H1 (cell line): ENCODE data around the gene SHISA6. TPM values are rescaled to one million over a fixed set of nuclear protein-coding genes. Genes with fewer than 3 reads are reported as not detected.
A peak's percentile ranks its signal among the peaks of the same experiment; 100 is the strongest.

Experiments
- BCL11A ChIP-seq, 2 experiments: IDR thresholded peaks; one replicate each; pipeline ENCODE4 v1.6.1; 2011; ENCODE audit warnings: low read depth in 2 of 2, low read length in 2 of 2, mild to moderate bottlenecking in 2 of 2
- E2F6 ChIP-seq: IDR thresholded peaks from 2 replicates; pipeline ENCODE4 v1.6.1; 2012; ENCODE audit warnings: inconsistent platforms
- KDM1A ChIP-seq: fragments of 200-600, 300-600 bp; sonication (generic); IDR thresholded peaks from 2 replicates; pipeline ENCODE4 v1.7.1; 2016; ENCODE audit warnings: mild to moderate bottlenecking, low read length, borderline replicate concordance
- NRF1 ChIP-seq: IDR thresholded peaks from 2 replicates; pipeline ENCODE4 v1.6.1; 2011; ENCODE audit warnings: mild to moderate bottlenecking, low read depth, low read length, improper control_type of control experiment
- PHF8 ChIP-seq: fragments of 200-600 bp; sonication (generic); conservative IDR thresholded peaks from 2 replicates; pipeline ENCODE4 v1.7.1; 2012; ENCODE audit warnings: low read depth, mild to moderate bottlenecking, inconsistent platforms, low read length, moderate library complexity
- POLR2A ChIP-seq, 2 experiments: IDR thresholded peaks; 1 replicate in 1 of 2; 2 replicates in 1 of 2; pipeline ENCODE4 v1.6.1; 2011; ENCODE audit warnings: low read depth in 2 of 2, low read length in 2 of 2, mild to moderate bottlenecking in 2 of 2; ENCODE audit errors: control extremely low read depth in 1 of 2
- SP1 ChIP-seq: IDR thresholded peaks from 2 replicates; pipeline ENCODE4 v1.6.1; 2011; ENCODE audit warnings: low read depth, low read length
- SUZ12 ChIP-seq: fragments of 200-600 bp; sonication (generic); IDR thresholded peaks from 2 replicates; pipeline ENCODE4 v1.6.1; 2012; ENCODE audit warnings: mild to moderate bottlenecking, inconsistent platforms, low read length, moderate library complexity, mixed read lengths
- polyA plus RNA-seq, 7 experiments: library from polyadenylated mRNA; depleted of rRNA in 3 of 7; stranded (reverse) in 5 of 7; unstranded in 2 of 7; fragments of >200 nt in 5 of 7; fragments of 200-250 nt in 2 of 7; gene quantifications; 1 replicate in 5 of 7; 2 replicates in 1 of 7; 4 replicates in 1 of 7; pipeline versions ENCODE4 v1.2.1 to v1.2.3, GENCODE V29; 2011 to 2013; ENCODE audit warnings: missing spikeins in 2 of 7, mixed read lengths in 2 of 7
- total RNA-seq: library from RNA; stranded (reverse); fragmentation: NEBNext Ultra II Directional; extraction: Animal tissue kit (Norgen Biotek cat#: 25700); gene quantifications from 2 replicates; pipeline ENCODE4 v1.2.1, GENCODE V29; 2021

SHISA6 gene
- total and polyA plus RNA-seq, 2 of the 8 experiments (the other 6 are each of a cell fraction or from before 2014, with no cell fraction given), result 2.9 to 4.8 TPM

GRCh38 chr17:11240041-11240840 is 772 bp upstream of the SHISA6 start (continued):
- TF ChIP-seq E2F6 (no peak; the same call in none of the 2 replicates), POLR2A (IDR thresholded peaks at IDR 0.05; ENCODE audit: control extremely low read depth in 1 of 2, low read depth in 2 of 2, low read length in 2 of 2) (0 out of 3 replicates have a peak, but pooled peaks of 1 of the 2 experiments have one; percentile 40), BCL11A (IDR thresholded peaks at IDR 0.05; ENCODE audit: low read depth in 2 of 2, low read length in 2 of 2) (no peak), PHF8 (no peak), SUZ12 (peak; percentile 35; the same call in 1 of the 2 replicates), SP1 (no peak), NRF1 (no peak), KDM1A (peak; percentile 93)
